ENCODE data around the gene KDM1A. TPM values are rescaled to one million over a fixed set of nuclear protein-coding genes. Genes with fewer than 3 reads are reported as not detected.
"Not testable (repeated sequence)": the region's sequence is repeated elsewhere in the genome, so short reads cannot be mapped to it uniquely, and the experiment has no call there.

Gene KDM1A
- polyA plus RNA-seq, 3 donors = 22.1 to 30.2 (median 24.1) TPM

DNA sequence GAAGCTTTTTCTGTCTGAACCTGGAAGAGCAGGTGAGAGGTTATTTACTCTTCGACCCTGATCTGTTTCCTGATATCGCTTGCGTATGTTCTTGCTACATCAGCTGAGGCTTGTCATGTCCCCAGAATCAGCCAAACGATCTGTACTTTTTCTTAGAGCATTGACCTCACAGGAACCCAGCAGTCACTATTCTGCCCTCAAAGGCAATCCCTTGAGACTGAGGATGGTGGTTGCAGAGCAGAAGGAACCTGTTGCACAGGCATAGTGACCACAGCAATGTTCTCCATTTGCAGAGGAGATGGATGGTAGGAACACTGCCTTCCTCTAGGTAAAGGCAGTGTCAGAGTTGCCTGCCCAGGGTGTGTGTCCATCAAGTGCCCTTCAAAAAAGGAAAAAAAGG lies 35.3 kb upstream of the KDM1A start:
- H2AFZ ChIP-seq (ENCODE audit: insufficient read depth, low read depth, low read length, poor library complexity, severe bottlenecking) = no peak overlapping the region
- H3K79me2 ChIP-seq (ENCODE audit: insufficient read depth, low read length) = no peaks in the 10 kb centered on the region
- no peaks in the 10 kb centered on the region for H3K36me3 ChIP-seq (replicated peaks in 1 of 2; ENCODE audit: control insufficient read depth in 1 of 2, insufficient read depth in 2 of 2, low read length in 2 of 2)
- TF ChIP-seq, protein P1, sequence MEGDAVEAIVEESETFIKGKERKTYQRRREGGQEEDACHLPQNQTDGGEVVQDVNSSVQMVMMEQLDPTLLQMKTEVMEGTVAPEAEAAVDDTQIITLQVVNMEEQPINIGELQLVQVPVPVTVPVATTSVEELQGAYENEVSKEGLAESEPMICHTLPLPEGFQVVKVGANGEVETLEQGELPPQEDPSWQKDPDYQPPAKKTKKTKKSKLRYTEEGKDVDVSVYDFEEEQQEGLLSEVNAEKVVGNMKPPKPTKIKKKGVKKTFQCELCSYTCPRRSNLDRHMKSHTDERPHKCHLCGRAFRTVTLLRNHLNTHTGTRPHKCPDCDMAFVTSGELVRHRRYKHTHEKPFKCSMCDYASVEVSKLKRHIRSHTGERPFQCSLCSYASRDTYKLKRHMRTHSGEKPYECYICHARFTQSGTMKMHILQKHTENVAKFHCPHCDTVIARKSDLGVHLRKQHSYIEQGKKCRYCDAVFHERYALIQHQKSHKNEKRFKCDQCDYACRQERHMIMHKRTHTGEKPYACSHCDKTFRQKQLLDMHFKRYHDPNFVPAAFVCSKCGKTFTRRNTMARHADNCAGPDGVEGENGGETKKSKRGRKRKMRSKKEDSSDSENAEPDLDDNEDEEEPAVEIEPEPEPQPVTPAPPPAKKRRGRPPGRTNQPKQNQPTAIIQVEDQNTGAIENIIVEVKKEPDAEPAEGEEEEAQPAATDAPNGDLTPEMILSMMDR (IDR thresholded peaks at IDR 0.05) = no peak
- WGBS (ENCODE audit: insufficient coverage) = 67% methylated on average over 2 of the region's 4 CpGs
- no peak overlapping the region for H3K4me2 ChIP-seq (replicated peaks; ENCODE audit: extremely low read depth, low read length, poor library complexity, severe bottlenecking)
- Mint-ChIP-seq H3K4me1 (peaks cover 8% of the 10 kb centered on the region), H3K27me3 (ENCODE audit: low read depth in 3 of 3) (peaks cover 8 to 9% (median 9%) of the 10 kb centered on the region in 3 donors), H3K36me3 (no peaks in the 10 kb centered on the region), H3K4me3 (no peak overlapping the region), H3K27ac (no peak overlapping the region), H3K9me3 (no peaks in the 10 kb centered on the region)
- no peak overlapping the region for H3K9ac ChIP-seq (ENCODE audit: insufficient read depth, low read length, poor library complexity, severe bottlenecking)
- no peaks in the 10 kb centered on the region for H3K4me1 ChIP-seq (ENCODE audit: control insufficient read depth in 1 of 2, insufficient read depth in 2 of 2, low read length in 2 of 2)
- no peaks in the 10 kb centered on the region for H4K20me1 ChIP-seq (ENCODE audit: insufficient read depth, low read length)
- H3K9me3 ChIP-seq (replicated peaks in 1 of 2; ENCODE audit: control insufficient read depth in 1 of 2, insufficient read depth in 1 of 2, low read length in 2 of 2) = no peaks in the 10 kb centered on the region
- intact Hi-C loops (cut with micrococcal nuclease) = no loop called here
- H3K27me3 ChIP-seq (ENCODE audit: control insufficient read depth in 2 of 2, insufficient read depth in 2 of 2, low read length in 2 of 2) = no peaks in the 10 kb centered on the region
- no peak overlapping the region for H3K4me3 ChIP-seq (replicated peaks in 1 of 3; ENCODE audit: low read depth in 2 of 3, low read length in 3 of 3)
- DNase-seq = no peak
- no peak overlapping the region for H3K27ac ChIP-seq (ENCODE audit: low read depth in 1 of 2, low read length in 2 of 2)

DNA sequence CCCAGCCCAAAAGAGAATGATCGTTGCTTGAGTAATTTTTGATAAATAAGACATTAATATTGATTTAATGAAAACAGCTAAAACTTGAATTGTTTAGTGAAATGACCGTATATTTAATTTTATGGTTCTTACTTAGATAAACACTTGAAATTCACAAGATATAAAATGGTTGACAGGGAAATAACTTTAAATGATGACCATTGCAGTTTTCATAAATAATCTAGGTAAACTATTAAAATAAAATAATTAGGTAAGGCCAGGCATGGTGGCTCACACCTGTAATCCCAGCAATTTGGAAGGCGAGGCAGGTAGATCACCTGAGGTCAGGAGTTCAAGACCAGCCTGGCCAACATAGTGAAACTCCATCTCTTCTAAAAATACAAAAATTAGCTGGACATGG lies 26.9 kb upstream of the KDM1A start:
- H3K36me3 ChIP-seq (replicated peaks in 1 of 2; ENCODE audit: control insufficient read depth in 1 of 2, insufficient read depth in 2 of 2, low read length in 2 of 2); H3K27me3 Mint-ChIP-seq (ENCODE audit: low read depth in 3 of 3); H3K4me3 ChIP-seq (replicated peaks in 1 of 3; ENCODE audit: low read depth in 2 of 3, low read length in 3 of 3); H4K20me1 ChIP-seq (ENCODE audit: insufficient read depth, low read length); H3K4me3 Mint-ChIP-seq; H3K27ac Mint-ChIP-seq; intact Hi-C loops (cut with micrococcal nuclease); DNase-seq; H2AFZ ChIP-seq (ENCODE audit: insufficient read depth, low read depth, low read length, poor library complexity, severe bottlenecking); H3K27me3 ChIP-seq (ENCODE audit: control insufficient read depth in 2 of 2, insufficient read depth in 2 of 2, low read length in 2 of 2); H3K27ac ChIP-seq (ENCODE audit: low read depth in 1 of 2, low read length in 2 of 2); H3K9ac ChIP-seq (ENCODE audit: insufficient read depth, low read length, poor library complexity, severe bottlenecking); H3K36me3 Mint-ChIP-seq; H3K79me2 ChIP-seq (ENCODE audit: insufficient read depth, low read length); H3K4me1 Mint-ChIP-seq; H3K4me1 ChIP-seq (ENCODE audit: control insufficient read depth in 1 of 2, insufficient read depth in 2 of 2, low read length in 2 of 2); H3K4me2 ChIP-seq (replicated peaks; ENCODE audit: extremely low read depth, low read length, poor library complexity, severe bottlenecking): not testable (repeated sequence)
- WGBS (ENCODE audit: insufficient coverage) = no CpG with 5 or more reads among the region's 3 CpGs
- H3K9me3 Mint-ChIP-seq = peaks cover 2 to 34% (median 21%) of the 10 kb centered on the region in 7 donors
- H3K9me3 ChIP-seq (replicated peaks in 1 of 2; ENCODE audit: control insufficient read depth in 1 of 2, insufficient read depth in 1 of 2, low read length in 2 of 2) = peaks cover 8 to 10% of the 10 kb centered on the region in 2 donors

DNA sequence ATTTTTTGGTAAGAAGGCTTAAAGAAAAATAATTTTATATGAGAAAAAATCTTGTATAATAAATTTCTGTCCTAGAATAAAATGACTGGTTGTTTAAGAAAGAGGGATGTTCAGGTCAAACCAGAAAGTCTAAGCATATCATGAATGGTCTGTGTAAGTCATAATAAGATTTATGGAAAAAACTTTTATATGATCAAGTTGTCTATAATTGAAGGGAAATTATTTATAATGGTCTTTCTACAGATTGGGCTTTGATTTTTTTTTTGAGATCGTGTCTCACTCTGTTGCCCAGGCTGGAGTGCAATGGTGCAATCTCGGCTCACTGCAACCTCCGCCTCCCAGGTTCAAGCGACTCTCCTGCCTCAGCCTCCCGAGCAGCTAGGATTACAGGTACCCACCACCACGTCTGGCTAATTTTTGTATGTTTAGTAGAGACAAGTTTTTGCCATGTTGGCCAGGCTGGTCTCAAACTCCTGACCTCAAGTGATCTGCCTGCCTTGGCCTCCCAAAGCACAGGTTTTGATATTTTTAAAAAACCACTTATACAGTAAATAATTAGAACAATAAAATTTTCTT lies 26.0 kb upstream of the KDM1A start:
- H3K27me3 Mint-ChIP-seq (ENCODE audit: low read depth in 3 of 3); H3K27ac Mint-ChIP-seq; H3K4me3 ChIP-seq (replicated peaks in 1 of 3; ENCODE audit: low read depth in 2 of 3, low read length in 3 of 3); H3K9ac ChIP-seq (ENCODE audit: insufficient read depth, low read length, poor library complexity, severe bottlenecking); H3K4me1 ChIP-seq (ENCODE audit: control insufficient read depth in 1 of 2, insufficient read depth in 2 of 2, low read length in 2 of 2); H3K27ac ChIP-seq (ENCODE audit: low read depth in 1 of 2, low read length in 2 of 2); DNase-seq; intact Hi-C loops (cut with micrococcal nuclease); H2AFZ ChIP-seq (ENCODE audit: insufficient read depth, low read depth, low read length, poor library complexity, severe bottlenecking); H3K4me2 ChIP-seq (replicated peaks; ENCODE audit: extremely low read depth, low read length, poor library complexity, severe bottlenecking); H3K4me1 Mint-ChIP-seq; H3K4me3 Mint-ChIP-seq; H3K36me3 ChIP-seq (replicated peaks in 1 of 2; ENCODE audit: control insufficient read depth in 1 of 2, insufficient read depth in 2 of 2, low read length in 2 of 2); H3K79me2 ChIP-seq (ENCODE audit: insufficient read depth, low read length); H3K36me3 Mint-ChIP-seq; H3K27me3 ChIP-seq (ENCODE audit: control insufficient read depth in 2 of 2, insufficient read depth in 2 of 2, low read length in 2 of 2); H4K20me1 ChIP-seq (ENCODE audit: insufficient read depth, low read length): not testable (repeated sequence)
- WGBS (ENCODE audit: insufficient coverage) = no CpG with 5 or more reads among the region's 6 CpGs
- H3K9me3 ChIP-seq (replicated peaks in 1 of 2; ENCODE audit: control insufficient read depth in 1 of 2, insufficient read depth in 1 of 2, low read length in 2 of 2) = peaks cover 8 to 10% of the 10 kb centered on the region in 2 donors
- peaks cover 2 to 34% (median 21%) of the 10 kb centered on the region in 7 donors for H3K9me3 Mint-ChIP-seq

All from CD14-positive monocyte (primary cell).